Epithelial cell of esophagus (primary cell): Measurements from ENCODE around the gene SDE2.

ENCODE experiments used
- DNase-seq: peaks from one replicate; pipeline ENCODE4 v3.0.0; 2010; ENCODE audit warnings: low read depth
- H3K4me3 ChIP-seq: 2 replicates; pipeline ENCODE4 v1.5.1; 2011; ENCODE audit warnings: mild to moderate bottlenecking, low read length, control low read depth
- TF ChIP-seq, protein P1 (sequence below): IDR thresholded peaks from 2 replicates; pipeline ENCODE4 v1.5.1; 2011; ENCODE audit warnings: low read depth, mild to moderate bottlenecking, low read length, control low read depth, inconsistent platforms; ENCODE audit not compliant: insufficient read depth; ENCODE audit errors: missing control alignments

SDE2 gene

GRCh38 chr1:225963735-225964530 is 35.2 kb downstream of the SDE2 start:
- DNase-seq: peak; percentile 83
- no peak overlapping the region for H3K4me3 ChIP-seq
- TF ChIP-seq, protein P1, sequence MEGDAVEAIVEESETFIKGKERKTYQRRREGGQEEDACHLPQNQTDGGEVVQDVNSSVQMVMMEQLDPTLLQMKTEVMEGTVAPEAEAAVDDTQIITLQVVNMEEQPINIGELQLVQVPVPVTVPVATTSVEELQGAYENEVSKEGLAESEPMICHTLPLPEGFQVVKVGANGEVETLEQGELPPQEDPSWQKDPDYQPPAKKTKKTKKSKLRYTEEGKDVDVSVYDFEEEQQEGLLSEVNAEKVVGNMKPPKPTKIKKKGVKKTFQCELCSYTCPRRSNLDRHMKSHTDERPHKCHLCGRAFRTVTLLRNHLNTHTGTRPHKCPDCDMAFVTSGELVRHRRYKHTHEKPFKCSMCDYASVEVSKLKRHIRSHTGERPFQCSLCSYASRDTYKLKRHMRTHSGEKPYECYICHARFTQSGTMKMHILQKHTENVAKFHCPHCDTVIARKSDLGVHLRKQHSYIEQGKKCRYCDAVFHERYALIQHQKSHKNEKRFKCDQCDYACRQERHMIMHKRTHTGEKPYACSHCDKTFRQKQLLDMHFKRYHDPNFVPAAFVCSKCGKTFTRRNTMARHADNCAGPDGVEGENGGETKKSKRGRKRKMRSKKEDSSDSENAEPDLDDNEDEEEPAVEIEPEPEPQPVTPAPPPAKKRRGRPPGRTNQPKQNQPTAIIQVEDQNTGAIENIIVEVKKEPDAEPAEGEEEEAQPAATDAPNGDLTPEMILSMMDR: no peak

- no peak overlapping the region for H3K4me3 ChIP-seq
- TF ChIP-seq, protein P1: peak; percentile 9
- DNase-seq: no peak
Observed at GRCh38 chr1:225962440-225962975, 36.6 kb downstream of the SDE2 start.

GRCh38 chr1:225961659-225962439 is 37.3 kb downstream of the SDE2 start:
- no peak for DNase-seq
- TF ChIP-seq, protein P1: no peak
- no peak overlapping the region for H3K4me3 ChIP-seq

GRCh38 chr1:225958041-225958440 is 41.1 kb downstream of the SDE2 start:
- DNase-seq: no peak
- H3K4me3 ChIP-seq: no peak overlapping the region
- TF ChIP-seq, protein P1: no peak

GRCh38 chr1:225954753-225955152 is 44.4 kb downstream of the SDE2 start:
- no peak for DNase-seq
- no peak overlapping the region for H3K4me3 ChIP-seq
- TF ChIP-seq, protein P1: no peak

GRCh38 chr1:225953315-225953714 is 45.8 kb downstream of the SDE2 start:
- no peak for DNase-seq
- TF ChIP-seq, protein P1: no peak

More at GRCh38 chr1:225953315-225953714, 45.8 kb downstream of the SDE2 start:
- no peak overlapping the region for H3K4me3 ChIP-seq
